HFF-Myc (cell line): ENCODE data around the gene CLNK.

Source experiments
- DNase-seq: peaks from one replicate; pipeline ENCODE4 v3.0.0-alpha.2; 2011; ENCODE audit warnings: low read depth; ENCODE audit errors: extremely low read depth
- H3K4me3 ChIP-seq: replicated peaks from 2 replicates; pipeline ENCODE4 v1.5.1; 2011; ENCODE audit warnings: low read depth, mild to moderate bottlenecking, control low read depth, low read length
- TF ChIP-seq, protein P1 (sequence below): IDR thresholded peaks from 2 replicates; pipeline ENCODE4 v1.5.1; 2012; ENCODE audit warnings: mild to moderate bottlenecking, low read depth, low read length, control low read depth; ENCODE audit errors: missing control alignments

Gene CLNK

GRCh38 chr4:10524196-10524833, 160.3 kb downstream of the CLNK start:
- H3K4me3 ChIP-seq, result no peak overlapping the region
- TF ChIP-seq, protein P1, sequence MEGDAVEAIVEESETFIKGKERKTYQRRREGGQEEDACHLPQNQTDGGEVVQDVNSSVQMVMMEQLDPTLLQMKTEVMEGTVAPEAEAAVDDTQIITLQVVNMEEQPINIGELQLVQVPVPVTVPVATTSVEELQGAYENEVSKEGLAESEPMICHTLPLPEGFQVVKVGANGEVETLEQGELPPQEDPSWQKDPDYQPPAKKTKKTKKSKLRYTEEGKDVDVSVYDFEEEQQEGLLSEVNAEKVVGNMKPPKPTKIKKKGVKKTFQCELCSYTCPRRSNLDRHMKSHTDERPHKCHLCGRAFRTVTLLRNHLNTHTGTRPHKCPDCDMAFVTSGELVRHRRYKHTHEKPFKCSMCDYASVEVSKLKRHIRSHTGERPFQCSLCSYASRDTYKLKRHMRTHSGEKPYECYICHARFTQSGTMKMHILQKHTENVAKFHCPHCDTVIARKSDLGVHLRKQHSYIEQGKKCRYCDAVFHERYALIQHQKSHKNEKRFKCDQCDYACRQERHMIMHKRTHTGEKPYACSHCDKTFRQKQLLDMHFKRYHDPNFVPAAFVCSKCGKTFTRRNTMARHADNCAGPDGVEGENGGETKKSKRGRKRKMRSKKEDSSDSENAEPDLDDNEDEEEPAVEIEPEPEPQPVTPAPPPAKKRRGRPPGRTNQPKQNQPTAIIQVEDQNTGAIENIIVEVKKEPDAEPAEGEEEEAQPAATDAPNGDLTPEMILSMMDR, result no peak
- DNase-seq, result no peak

DNA sequence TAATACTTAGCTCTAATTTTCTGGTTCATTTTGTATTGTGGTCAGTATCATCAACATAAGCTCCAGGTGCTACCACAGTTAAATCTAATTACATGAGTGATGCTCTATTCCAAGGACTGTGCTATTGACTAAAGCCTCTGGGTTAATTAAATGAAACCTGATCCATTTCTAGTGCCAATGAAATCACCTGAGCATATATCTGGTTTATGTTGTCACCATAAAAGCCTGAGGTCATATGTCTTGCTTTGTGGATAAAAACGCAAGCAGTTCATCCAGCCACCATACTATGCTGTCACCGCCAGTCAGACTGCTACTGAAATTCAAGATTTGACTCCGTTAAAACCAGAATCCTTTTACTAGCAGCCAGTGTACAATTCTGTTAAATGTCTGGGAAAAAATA, 163.1 kb downstream of the CLNK start:
- TF ChIP-seq, protein P1, result no peak
- H3K4me3 ChIP-seq, result no peak overlapping the region
- DNase-seq, result no peak

DNA sequence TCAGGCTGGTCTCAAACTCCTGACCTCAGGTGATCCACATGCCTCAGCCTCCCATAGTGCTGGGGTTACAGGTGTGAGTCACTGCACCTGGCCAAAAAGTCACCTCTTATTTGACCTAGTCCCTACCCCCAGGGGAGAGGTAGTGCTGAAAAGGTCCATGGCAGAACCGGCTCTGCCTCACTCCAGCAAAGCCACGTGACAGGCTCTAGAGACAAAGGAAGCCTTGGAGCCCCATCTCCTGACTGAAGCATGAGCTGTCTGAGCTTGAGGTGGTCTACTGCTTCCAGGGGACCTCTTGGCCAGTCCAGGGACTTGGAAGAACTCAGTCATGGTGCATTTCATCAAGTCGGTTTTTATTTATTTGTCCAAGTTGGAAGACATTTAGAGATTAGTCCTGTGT, 174.8 kb downstream of the CLNK start:
- H3K4me3 ChIP-seq, result no peak overlapping the region
- no peak for DNase-seq
- TF ChIP-seq, protein P1, result no peak

- TF ChIP-seq, protein P1, result no peak
- DNase-seq, result no peak
- no peak overlapping the region for H3K4me3 ChIP-seq
Measured at GRCh38 chr4:10506077-10506476, 178.5 kb downstream of the CLNK start.

- H3K4me3 ChIP-seq, result no peak overlapping the region
- DNase-seq, result no peak
- TF ChIP-seq, protein P1, result no peak
Measured at GRCh38 chr4:10504570-10505179, 179.9 kb downstream of the CLNK start.

DNA sequence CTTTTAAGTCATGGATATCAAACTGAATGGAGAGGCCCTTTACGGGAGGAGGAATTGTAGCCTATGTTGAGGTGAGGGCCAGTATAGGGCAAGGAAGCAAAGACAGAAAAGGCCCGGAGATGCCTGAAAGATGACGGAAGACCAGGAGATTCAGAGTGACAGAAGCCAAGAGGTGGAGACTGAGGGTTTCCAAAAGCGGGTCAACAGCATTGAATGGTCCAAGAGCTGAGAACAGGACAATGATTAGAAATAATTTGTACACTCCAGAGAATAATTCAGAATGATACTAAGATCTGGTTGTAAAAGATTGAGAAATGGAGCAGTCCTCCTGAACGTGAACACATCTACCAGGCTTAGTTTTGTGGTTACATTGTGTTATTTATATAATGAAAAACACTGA, 181.9 kb downstream of the CLNK start:
- no peak overlapping the region for H3K4me3 ChIP-seq
- no peak for DNase-seq
- TF ChIP-seq, protein P1, result no peak
